HEK293 (cell line): ENCODE results near the gene SLC35D1.

ENCODE experiments used
- CTCF ChIA-PET: fragments of 350-600 bp; formaldehyde crosslinking; extraction: SDS; loops from one replicate; lab custom pipeline; 2021; ENCODE audit warnings: antibody characterized with exemption; lab: Yijun Ruan, JAX
- POLR2A ChIA-PET: fragments of 300-600 bp; formaldehyde crosslinking; extraction: SDS; loops from one replicate; lab custom pipeline; 2020; ENCODE audit warnings: antibody characterized with exemption, inconsistent platforms; lab: Yijun Ruan, JAX
- H3K27ac ChIP-seq: fragments of 200-500 bp; sonication (Bioruptor generic); 2 replicates; pipeline ENCODE4 v1.5.1; 2014; ENCODE audit warnings: low read depth, low read length, control low read depth, inconsistent platforms; ENCODE audit errors: extremely low read depth
- H3K36me3 ChIP-seq, 2 experiments: fragments of 200-500 bp in 1 of 2; sonication (Bioruptor generic) in 1 of 2; 1 replicate in 1 of 2; 2 replicates in 1 of 2; pipeline ENCODE4 v1.5.1; 2014 to 2017; ENCODE audit warnings: inconsistent platforms in 2 of 2, low read length in 2 of 2; ENCODE audit not compliant: control insufficient read depth in 2 of 2, insufficient read depth in 1 of 2
- H3K4me1 ChIP-seq: fragments of 200-500 bp; sonication (Bioruptor generic); 2 replicates; pipeline ENCODE4 v1.5.1; 2014; ENCODE audit warnings: mild to moderate bottlenecking, low read length, inconsistent platforms; ENCODE audit not compliant: control insufficient read depth, insufficient read depth
- H3K4me3 ChIP-seq: 2 replicates; pipeline ENCODE4 v1.5.1; 2011; ENCODE audit warnings: low read depth, mild to moderate bottlenecking, control low read depth, low read length, moderate library complexity
- H3K9me3 ChIP-seq: fragments of 200-500 bp; sonication (Bioruptor generic); 2 replicates; pipeline ENCODE4 v1.5.1; 2014; ENCODE audit warnings: low read depth, low read length, inconsistent platforms; ENCODE audit not compliant: control insufficient read depth, insufficient read depth
- BCL6B ChIP-seq: fragments of 450-650 bp; formaldehyde crosslinking; IDR thresholded peaks from 2 replicates; pipeline ENCODE4 v1.5.1; 2017; ENCODE audit warnings: missing biosample characterization, missing genetic modification characterization
- EGR2 ChIP-seq: fragments of 450-650 bp; formaldehyde crosslinking; IDR thresholded peaks from 2 replicates; pipeline ENCODE4 v1.5.1; 2016; ENCODE audit warnings: low read depth, missing biosample characterization, missing genetic modification characterization
- GLIS1 ChIP-seq: fragments of 450-650 bp; formaldehyde crosslinking; IDR thresholded peaks from 2 replicates; pipeline ENCODE4 v1.5.1; 2016; ENCODE audit warnings: missing biosample characterization, missing genetic modification characterization
- HIC1 ChIP-seq: fragments of 450-650 bp; formaldehyde crosslinking; IDR thresholded peaks from 2 replicates; pipeline ENCODE4 v1.5.1; 2016; ENCODE audit warnings: missing biosample characterization, missing genetic modification characterization
- HOXC10 ChIP-seq: sonication (generic); formaldehyde crosslinking; IDR thresholded peaks from 2 replicates; pipeline ENCODE4 v1.8.1; 2023; ENCODE audit warnings: mild to moderate bottlenecking, missing genetic modification reagents
- INSM2 ChIP-seq: fragments of 450-650 bp; formaldehyde crosslinking; IDR thresholded peaks from 2 replicates; pipeline ENCODE4 v1.5.1; 2016; ENCODE audit warnings: missing biosample characterization, missing genetic modification characterization
- REPIN1 ChIP-seq: fragments of 450-650 bp; formaldehyde crosslinking; IDR thresholded peaks from 2 replicates; pipeline ENCODE4 v1.5.1; 2017; ENCODE audit warnings: missing biosample characterization, missing genetic modification characterization, low read depth
- SETDB1 ChIP-seq: IDR thresholded peaks from one replicate; pipeline ENCODE4 v1.6.1; 2017; ENCODE audit warnings: mild to moderate bottlenecking, low read length, moderate library complexity, mixed read lengths; ENCODE audit not compliant: insufficient read length
- TRIM28 ChIP-seq: IDR thresholded peaks from 2 replicates; pipeline ENCODE4 v1.6.1; 2011; ENCODE audit warnings: low read length, control low read depth, borderline replicate concordance
- ZBTB1 ChIP-seq: fragments of 450-650 bp; formaldehyde crosslinking; IDR thresholded peaks from 2 replicates; pipeline ENCODE4 v1.5.1; 2016; ENCODE audit warnings: missing biosample characterization, missing genetic modification characterization
- ZBTB6 ChIP-seq: fragments of 450-650 bp; formaldehyde crosslinking; IDR thresholded peaks from 2 replicates; pipeline ENCODE4 v1.5.1; 2017; ENCODE audit warnings: missing biosample characterization, missing genetic modification characterization
- ZFP37 ChIP-seq: fragments of 450-650 bp; formaldehyde crosslinking; IDR thresholded peaks from 2 replicates; pipeline ENCODE4 v1.5.1; 2016; ENCODE audit warnings: missing biosample characterization, missing genetic modification characterization
- ZNF280C ChIP-seq: fragments of 450-650 bp; formaldehyde crosslinking; IDR thresholded peaks from 2 replicates; pipeline ENCODE4 v1.5.1; 2016; ENCODE audit warnings: missing biosample characterization, missing genetic modification characterization
- ZNF449 ChIP-seq: fragments of 450-650 bp; formaldehyde crosslinking; IDR thresholded peaks from 2 replicates; pipeline ENCODE4 v1.5.1; 2017; ENCODE audit warnings: missing biosample characterization, mild to moderate bottlenecking, missing genetic modification characterization, moderate library complexity
- ZNF513 ChIP-seq: fragments of 450-650 bp; IDR thresholded peaks from 2 replicates; pipeline ENCODE4 v1.5.1; 2018; ENCODE audit warnings: missing biosample characterization, missing genetic modification characterization
- ZNF561 ChIP-seq: fragments of 450-650 bp; IDR thresholded peaks from 2 replicates; pipeline ENCODE4 v1.5.1; 2018; ENCODE audit warnings: missing biosample characterization, missing genetic modification characterization, borderline replicate concordance
- ZNF639 ChIP-seq: fragments of 450-650 bp; formaldehyde crosslinking; IDR thresholded peaks from 2 replicates; pipeline ENCODE4 v1.5.1; 2016; ENCODE audit warnings: missing biosample characterization, missing genetic modification characterization
- ZNF843 ChIP-seq: fragments of 450-650 bp; formaldehyde crosslinking; IDR thresholded peaks from 2 replicates; pipeline ENCODE4 v1.5.1; 2016; ENCODE audit warnings: missing biosample characterization, missing genetic modification characterization

Gene SLC35D1

GRCh38 chr1:67004176-67004575 is 49.8 kb downstream of the SLC35D1 start (continued):
- TF ChIP-seq BCL6B (tag by site-specific recombination) (no peak), GLIS1 (tag by site-specific recombination) (no peak), ZBTB6 (tag by site-specific recombination) (no peak), REPIN1 (tag by site-specific recombination) (no peak), ZNF639 (tag by site-specific recombination) (no peak), HOXC10 (CRISPR knock-in tag) (no peak), ZFP37 (no peak)
- TF ChIP-seq, all 188 proteins: peak for 0

GRCh38 chr1:67001682-67002425 is 52.1 kb downstream of the SLC35D1 start:
- no peak overlapping the region for H3K27ac ChIP-seq
- H3K36me3 ChIP-seq: peaks cover 8 to 75% of the 10 kb centered on the region in 2 experiments
- H3K4me1 ChIP-seq: no peaks in the 10 kb centered on the region
- no peaks in the 10 kb centered on the region for H3K9me3 ChIP-seq
- no peak overlapping the region for H3K4me3 ChIP-seq
- POLR2A ChIA-PET: no interaction called here
- CTCF ChIA-PET: interaction anchor here (4.1 kb wide), 1 partner anchor 147 kb away, joined by 16 read pairs; no protein-coding TSS in a partner anchor
- TF ChIP-seq EGR2 (tag by site-specific recombination) (no peak), ZNF449 (no peak), HOXC10 (CRISPR knock-in tag) (no peak), TRIM28 (no peak), ZNF513 (no peak), HIC1 (tag by site-specific recombination) (no peak), INSM2 (no peak), ZNF843 (tag by site-specific recombination) (no peak), BCL6B (tag by site-specific recombination) (no peak), ZBTB1 (no peak), ZNF561 (tag by site-specific recombination) (no peak), SETDB1 (no peak), ZNF280C (tag by site-specific recombination) (no peak)
